ENCODE data around the gene GAS6.

GRCh38 chr13:113834496-113835200, 29.2 kb downstream of the GAS6 start:
- TF ChIP-seq, protein P1, sequence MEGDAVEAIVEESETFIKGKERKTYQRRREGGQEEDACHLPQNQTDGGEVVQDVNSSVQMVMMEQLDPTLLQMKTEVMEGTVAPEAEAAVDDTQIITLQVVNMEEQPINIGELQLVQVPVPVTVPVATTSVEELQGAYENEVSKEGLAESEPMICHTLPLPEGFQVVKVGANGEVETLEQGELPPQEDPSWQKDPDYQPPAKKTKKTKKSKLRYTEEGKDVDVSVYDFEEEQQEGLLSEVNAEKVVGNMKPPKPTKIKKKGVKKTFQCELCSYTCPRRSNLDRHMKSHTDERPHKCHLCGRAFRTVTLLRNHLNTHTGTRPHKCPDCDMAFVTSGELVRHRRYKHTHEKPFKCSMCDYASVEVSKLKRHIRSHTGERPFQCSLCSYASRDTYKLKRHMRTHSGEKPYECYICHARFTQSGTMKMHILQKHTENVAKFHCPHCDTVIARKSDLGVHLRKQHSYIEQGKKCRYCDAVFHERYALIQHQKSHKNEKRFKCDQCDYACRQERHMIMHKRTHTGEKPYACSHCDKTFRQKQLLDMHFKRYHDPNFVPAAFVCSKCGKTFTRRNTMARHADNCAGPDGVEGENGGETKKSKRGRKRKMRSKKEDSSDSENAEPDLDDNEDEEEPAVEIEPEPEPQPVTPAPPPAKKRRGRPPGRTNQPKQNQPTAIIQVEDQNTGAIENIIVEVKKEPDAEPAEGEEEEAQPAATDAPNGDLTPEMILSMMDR (IDR thresholded peaks at IDR 0.05), result no peak
- TF ChIP-seq POLR2A (IDR thresholded peaks at IDR 0.05) (no peak), EP300 (IDR thresholded peaks at IDR 0.05) (no peak)
